Stimulated activated CD4-positive, alpha-beta T cell treated with anti-CD3 and anti-CD28 coated beads, TNF-alpha, amount 100 ng/mL, for 4 hours (primary cell): ENCODE results near the gene RNU4-1.
A peak's percentile ranks its signal among the peaks of the same experiment; 100 is the strongest.
"Not testable (repeated sequence)": the region's sequence is repeated elsewhere in the genome, so short reads cannot be mapped to it uniquely, and the experiment has no call there.

Experiments
- DNase-seq, 3 experiments: peaks; one replicate each; pipeline ENCODE4 v3.0.0-alpha.2; 2020; ENCODE audit warnings: low read depth in 3 of 3

Gene RNU4-1

GRCh38 chr12:120258323-120258896, 34.6 kb downstream of the RNU4-1 start:
- no peak for DNase-seq

- DNase-seq: no peak
These were observed 35.8 kb downstream of the RNU4-1 start for GRCh38 chr12:120257041-120257821.

- DNase-seq: no peak
These were observed 38.2 kb downstream of the RNU4-1 start for GRCh38 chr12:120254809-120255208.

DNA sequence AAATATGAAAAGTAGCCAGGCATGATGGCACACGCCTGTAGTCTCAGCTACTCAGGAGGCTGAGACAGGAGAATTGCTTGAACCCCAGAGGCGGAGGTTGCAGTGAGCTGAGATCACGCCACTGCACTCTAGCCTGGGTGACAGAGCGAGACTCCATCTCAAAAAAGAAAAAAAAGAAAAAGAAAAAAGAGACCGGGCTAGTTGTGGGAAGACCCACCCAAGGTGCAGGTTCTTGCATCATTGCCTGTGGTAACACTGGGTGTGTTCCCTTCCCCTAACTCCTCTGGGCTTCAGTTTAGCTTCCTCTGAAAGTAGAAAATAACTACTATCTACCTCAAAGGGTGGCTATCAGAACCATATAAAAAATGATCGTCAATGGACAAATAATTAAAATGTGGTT, 39.7 kb downstream of the RNU4-1 start:
- DNase-seq: not testable (repeated sequence)

DNA sequence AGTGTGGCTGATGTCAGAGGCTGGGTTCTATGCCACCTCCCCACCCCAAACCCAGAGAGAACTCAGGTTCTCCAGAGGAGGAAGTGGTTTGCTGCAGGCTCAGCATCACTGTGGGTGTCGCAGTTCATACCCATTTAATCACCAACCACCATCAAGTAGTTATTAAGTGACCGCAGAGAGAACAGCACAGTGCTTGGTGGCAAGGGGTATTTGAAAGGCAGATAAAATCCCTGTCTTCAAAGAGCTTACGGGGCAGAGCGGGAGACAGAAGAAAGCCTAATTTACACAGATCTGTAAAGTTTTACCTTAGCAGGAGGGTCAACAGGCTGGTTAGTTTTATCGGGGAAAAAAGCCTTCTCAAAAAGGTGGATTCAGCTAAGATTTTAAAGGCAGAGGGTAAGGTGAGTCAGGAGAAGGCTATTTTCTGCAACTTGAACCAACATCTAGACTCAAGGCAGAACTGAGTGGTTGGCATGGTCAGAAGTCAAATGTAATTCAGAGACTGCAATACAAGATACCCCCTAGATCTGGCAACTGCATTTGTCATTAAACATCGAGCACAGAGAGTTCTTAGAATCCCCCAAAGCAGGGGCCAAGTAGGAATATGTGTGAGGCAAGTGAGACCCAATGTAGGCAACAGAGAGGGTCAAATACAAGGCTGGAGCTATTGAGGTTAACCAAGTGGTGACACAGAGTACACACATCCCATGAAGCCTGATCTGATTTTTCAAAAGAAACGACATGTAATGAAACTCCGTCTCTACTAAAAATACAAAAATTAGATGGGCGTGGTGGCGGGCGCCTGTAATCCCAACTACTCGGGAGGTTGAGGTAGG, 40.7 kb downstream of the RNU4-1 start:
- peak in 2 of 3 experiments; percentile 58 to 63 for DNase-seq

GRCh38 chr12:120251364-120252070, 41.5 kb downstream of the RNU4-1 start:
- not testable (repeated sequence) for DNase-seq

- no peak for DNase-seq
These were observed 42.9 kb downstream of the RNU4-1 start for GRCh38 chr12:120249875-120250795.

- DNase-seq: no peak
These were observed 43.7 kb downstream of the RNU4-1 start for GRCh38 chr12:120249266-120249874.

DNA sequence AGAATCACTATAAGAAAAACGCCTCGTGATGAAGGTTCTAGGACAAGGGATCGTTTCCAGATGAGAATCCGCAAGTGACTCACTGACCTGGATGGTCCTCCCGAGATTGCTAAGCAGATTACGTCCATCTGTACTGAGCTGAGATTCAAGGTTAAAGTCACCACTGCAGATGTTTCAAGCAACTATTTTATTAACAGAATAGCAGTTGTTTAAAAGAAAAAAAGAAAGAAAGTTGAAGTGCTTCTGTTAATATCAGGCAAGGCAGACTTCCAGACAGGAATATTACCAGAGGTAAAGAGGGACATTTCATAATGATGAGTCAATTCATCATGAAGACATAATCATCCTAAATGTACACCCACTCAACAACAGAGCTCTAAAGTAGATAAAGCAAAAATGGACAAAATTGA, 45.4 kb downstream of the RNU4-1 start:
- DNase-seq: no peak

DNA sequence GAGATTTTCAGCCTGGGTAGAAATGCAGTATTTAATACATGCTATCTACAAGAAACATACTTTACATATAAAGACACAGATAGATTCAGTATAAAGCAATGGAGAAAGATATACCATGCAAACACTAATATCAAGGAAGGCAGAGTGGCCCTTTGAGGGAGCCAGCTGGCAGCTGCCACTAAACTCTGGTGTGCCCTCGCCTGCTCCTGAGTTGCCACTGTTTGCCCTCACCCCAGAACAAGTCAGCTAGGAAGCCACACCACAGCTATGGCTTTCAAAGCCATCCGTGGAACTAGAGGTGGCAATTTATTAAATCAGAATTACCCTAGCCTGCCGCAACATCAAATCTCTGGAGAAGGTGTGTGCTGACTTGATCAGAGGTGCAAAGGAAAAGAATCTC, 45.9 kb downstream of the RNU4-1 start:
- DNase-seq: no peak

- DNase-seq: not testable (repeated sequence)
These were observed 46.3 kb downstream of the RNU4-1 start for GRCh38 chr12:120246705-120247104.
